Mesodermal cell (in vitro differentiated cells): ENCODE measurements around the gene STH.

Experiments
- H3K27ac ChIP-seq: 2 replicates; pipeline ENCODE4 v1.7.0; 2013; ENCODE audit warnings: mild to moderate bottlenecking, low read depth, low read length, moderate library complexity; ENCODE audit not compliant: severe bottlenecking
- H3K36me3 ChIP-seq: 2 replicates; pipeline ENCODE4 v1.7.1; 2013; ENCODE audit warnings: mild to moderate bottlenecking, low read length, moderate library complexity; ENCODE audit not compliant: control insufficient read depth, insufficient read depth
- H3K4me1 ChIP-seq: one replicate; pipeline ENCODE4 v1.7.1; 2013; ENCODE audit warnings: mild to moderate bottlenecking, low read length; ENCODE audit not compliant: insufficient read depth, control insufficient read depth, poor library complexity, severe bottlenecking
- H3K4me3 ChIP-seq: 2 replicates; pipeline ENCODE4 v1.7.0; 2013; ENCODE audit warnings: low read length, control low read depth, mild to moderate bottlenecking; ENCODE audit not compliant: insufficient read depth, poor library complexity, severe bottlenecking; ENCODE audit errors: extremely low read depth
- H3K9me3 ChIP-seq: 2 replicates; pipeline ENCODE4 v1.7.1; 2013; ENCODE audit warnings: mild to moderate bottlenecking, low read length, moderate library complexity; ENCODE audit not compliant: control insufficient read depth
- WGBS, 2 experiments: methylation state at CpG; one replicate each; pipeline ENCODE4 v1.1.5; 2013; ENCODE audit warnings: missing lambda C conversion rate in 2 of 2; ENCODE audit not compliant: insufficient coverage in 2 of 2; 5-methylcytosine and 5-hydroxymethylcytosine counted together

The STH gene

GRCh38 chr17:45984368-45984767 lies 14.7 kb upstream of the STH start:
- Histone ChIP-seq H3K36me3 (no peaks in the 10 kb centered on the region), H3K4me1 (peaks cover 1% of the 10 kb centered on the region), H3K27ac (no peak overlapping the region), H3K9me3 (no peaks in the 10 kb centered on the region), H3K4me3 (no peak overlapping the region)
- WGBS, 2 experiments = 90 to 98% methylated on average over 4 to 5 of the region's 5 CpGs

GRCh38 chr17:45985447-45985846 lies 13.6 kb upstream of the STH start:
- H3K4me1 ChIP-seq = no peaks in the 10 kb centered on the region
- no peaks in the 10 kb centered on the region for H3K36me3 ChIP-seq
- WGBS, 2 experiments = 91 to 96% methylated on average over 4 of the region's 4 CpGs
- no peak overlapping the region for H3K27ac ChIP-seq
- no peak overlapping the region for H3K4me3 ChIP-seq
- H3K9me3 ChIP-seq = peaks cover 9% of the 10 kb centered on the region

GRCh38 chr17:45986056-45986455 lies 13.0 kb upstream of the STH start:
- Histone ChIP-seq H3K4me3 (no peak overlapping the region), H3K9me3 (peaks cover 9% of the 10 kb centered on the region), H3K4me1 (no peaks in the 10 kb centered on the region), H3K27ac (no peak overlapping the region), H3K36me3 (no peaks in the 10 kb centered on the region)
- WGBS, 2 experiments = 88 to 98% methylated on average over 4 of the region's 4 CpGs

- Histone ChIP-seq H3K27ac (no peak overlapping the region), H3K9me3 (peaks cover 9% of the 10 kb centered on the region), H3K4me1 (no peaks in the 10 kb centered on the region), H3K4me3 (no peak overlapping the region), H3K36me3 (no peaks in the 10 kb centered on the region)
- WGBS, 2 experiments = 91% methylated on average over 4 of the region's 5 CpGs; no CpG with 5 or more reads in 1 of the 2 experiments
Measured at GRCh38 chr17:45987706-45988105, 11.3 kb upstream of the STH start.

GRCh38 chr17:45989759-45990158 lies 9.3 kb upstream of the STH start:
- no peak overlapping the region for H3K27ac ChIP-seq
- no CpG with 5 or more reads among the region's 3 CpGs for WGBS, 2 experiments
- peaks cover 9% of the 10 kb centered on the region for H3K9me3 ChIP-seq
- no peaks in the 10 kb centered on the region for H3K36me3 ChIP-seq
- no peak overlapping the region for H3K4me3 ChIP-seq
- H3K4me1 ChIP-seq = no peaks in the 10 kb centered on the region

- no peak overlapping the region for H3K27ac ChIP-seq
- H3K36me3 ChIP-seq = no peaks in the 10 kb centered on the region
- 95 to 96% methylated on average over 4 to 5 of the region's 6 CpGs for WGBS, 2 experiments
- H3K4me3 ChIP-seq = no peak overlapping the region
- H3K9me3 ChIP-seq = peaks cover 9% of the 10 kb centered on the region
- no peaks in the 10 kb centered on the region for H3K4me1 ChIP-seq
Measured at GRCh38 chr17:45990886-45991285, 8.2 kb upstream of the STH start.

GRCh38 chr17:45991341-45991740 lies 7.7 kb upstream of the STH start:
- Histone ChIP-seq H3K36me3 (no peaks in the 10 kb centered on the region), H3K27ac (no peak overlapping the region), H3K9me3 (peaks cover 9% of the 10 kb centered on the region), H3K4me3 (no peak overlapping the region), H3K4me1 (no peaks in the 10 kb centered on the region)
- 85 to 95% methylated on average over 9 to 10 of the region's 10 CpGs for WGBS, 2 experiments

- WGBS, 2 experiments = 78 to 88% methylated on average over 5 to 6 of the region's 6 CpGs
- Histone ChIP-seq H3K36me3 (no peaks in the 10 kb centered on the region), H3K4me3 (no peak overlapping the region), H3K27ac (no peak overlapping the region), H3K9me3 (peaks cover 9% of the 10 kb centered on the region), H3K4me1 (no peaks in the 10 kb centered on the region)
Measured at GRCh38 chr17:45992175-45992574, 6.9 kb upstream of the STH start.

GRCh38 chr17:45992904-45993303 lies 6.1 kb upstream of the STH start:
- Histone ChIP-seq H3K4me1 (no peaks in the 10 kb centered on the region), H3K4me3 (no peak overlapping the region), H3K27ac (no peak overlapping the region), H3K36me3 (no peaks in the 10 kb centered on the region), H3K9me3 (peaks cover 9% of the 10 kb centered on the region)
- 80 to 81% methylated on average over 6 to 9 of the region's 10 CpGs for WGBS, 2 experiments

- no peaks in the 10 kb centered on the region for H3K36me3 ChIP-seq
- H3K4me1 ChIP-seq = no peaks in the 10 kb centered on the region
- H3K9me3 ChIP-seq = peaks cover 9% of the 10 kb centered on the region
- 80 to 88% methylated on average over 12 to 14 of the region's 16 CpGs for WGBS, 2 experiments
- no peak overlapping the region for H3K27ac ChIP-seq
- no peak overlapping the region for H3K4me3 ChIP-seq
Measured at GRCh38 chr17:45993962-45994627, 5.0 kb upstream of the STH start.

GRCh38 chr17:45994987-45995386 lies 4.1 kb upstream of the STH start:
- Histone ChIP-seq H3K36me3 (no peaks in the 10 kb centered on the region), H3K9me3 (peaks cover 3% of the 10 kb centered on the region), H3K27ac (no peak overlapping the region), H3K4me1 (no peaks in the 10 kb centered on the region), H3K4me3 (no peak overlapping the region)
- WGBS, 2 experiments = 92 to 93% methylated on average over 8 of the region's 8 CpGs
